Measurements from ENCODE around the gene DNAJC25.

DNA sequence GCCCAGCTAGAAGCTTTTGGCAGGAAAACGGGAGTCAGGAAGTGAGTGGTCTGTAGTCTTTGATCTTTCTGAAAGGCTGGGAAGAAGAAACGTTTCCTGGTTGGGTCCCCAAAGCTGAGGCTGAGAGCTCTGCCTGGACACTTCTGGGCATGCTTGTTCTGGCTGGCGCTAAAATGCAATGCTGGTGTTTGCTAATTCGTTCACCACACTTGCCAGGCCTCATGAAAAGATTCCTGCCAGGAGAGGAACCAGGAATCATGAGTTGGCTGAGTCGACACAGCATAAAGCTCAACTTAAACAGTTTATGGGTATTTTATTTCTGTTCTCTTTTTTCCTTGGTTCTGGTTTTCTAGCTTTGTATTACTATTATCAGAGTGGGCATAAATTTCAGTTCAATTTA, 21.0 kb upstream of the DNAJC25 start:
- TF ChIP-seq GATA3 (IDR thresholded peaks at IDR 0.05; ENCODE audit: low read depth, low read length), result no peak
- TF ChIP-seq GATA2 (IDR thresholded peaks at IDR 0.05; ENCODE audit: low read depth, low read length), result no peak

All from SH-SY5Y (cell line).